SU-DHL-6 (cell line): Measurements from ENCODE around the gene CCDC9.

Source experiments
- H2AFZ ChIP-seq: fragments of 200-600 bp; sonication (generic); 2 replicates; pipeline ENCODE4 v1.6.1; 2014; ENCODE audit warnings: low read depth, mild to moderate bottlenecking, moderate library complexity, mixed read lengths, antibody characterized with exemption, low read length; ENCODE audit not compliant: severe bottlenecking
- H3F3A ChIP-seq: fragments of 200-600 bp; shearing (Covaris generic); 2 replicates; pipeline ENCODE4 v1.6.0; 2016; ENCODE audit warnings: antibody characterized with exemption, mild to moderate bottlenecking; ENCODE audit not compliant: insufficient read depth
- H3K27ac ChIP-seq: fragments of 200-600 bp; sonication (generic); 2 replicates; pipeline ENCODE4 v1.5.1; 2016; ENCODE audit warnings: low read depth, mild to moderate bottlenecking, low read length, moderate library complexity, mixed read lengths
- H3K27me3 ChIP-seq: fragments of 200-600 bp; sonication (generic), shearing (Covaris generic); 2 replicates; pipeline ENCODE4 v1.6.0; 2014; ENCODE audit warnings: mild to moderate bottlenecking, low read length
- H3K36me3 ChIP-seq: fragments of 200-600 bp; sonication (generic); 2 replicates; pipeline ENCODE4 v1.6.1; 2014; ENCODE audit warnings: mild to moderate bottlenecking, low read length, mixed read lengths
- H3K4me2 ChIP-seq: fragments of 300-600, 200-600 bp; shearing (Covaris generic), sonication (generic); 2 replicates; pipeline ENCODE4 v1.6.0; 2014; ENCODE audit warnings: low read length, low read depth, mild to moderate bottlenecking; ENCODE audit not compliant: poor library complexity, severe bottlenecking
- H3K4me3 ChIP-seq: fragments of 200-600 bp; sonication (generic); 2 replicates; pipeline ENCODE4 v1.5.1; 2014; ENCODE audit warnings: antibody characterized with exemption, low read length, mild to moderate bottlenecking, mixed read lengths; ENCODE audit not compliant: insufficient read depth, poor library complexity, severe bottlenecking
- H3K79me2 ChIP-seq: fragments of 200-600 bp; sonication (generic); 2 replicates; pipeline ENCODE4 v1.6.1; 2014; ENCODE audit warnings: mild to moderate bottlenecking, low read length, moderate library complexity; ENCODE audit not compliant: insufficient read depth
- H3K9ac ChIP-seq: fragments of 200-600 bp; sonication (generic); 2 replicates; pipeline ENCODE4 v1.7.0; 2014; ENCODE audit warnings: mild to moderate bottlenecking, low read length
- H3K9me2 ChIP-seq: fragments of 200-600 bp; sonication (generic); replicated peaks from 2 replicates; pipeline ENCODE4 v1.6.1; 2014; ENCODE audit warnings: low read length; ENCODE audit not compliant: insufficient read depth
- H3K9me3 ChIP-seq: fragments of 200-600 bp; sonication (generic); 2 replicates; pipeline ENCODE4 v1.6.1; 2014; ENCODE audit warnings: low read length, mixed read lengths; ENCODE audit not compliant: insufficient read depth
- H4K20me1 ChIP-seq: fragments of 200-600 bp; sonication (generic); 2 replicates; pipeline ENCODE4 v1.6.1; 2014; ENCODE audit warnings: low read depth, mild to moderate bottlenecking, antibody characterized with exemption, low read length, moderate library complexity, mixed read lengths
- EZH2phosphoT487 ChIP-seq: fragments of 200-600 bp; sonication (generic), shearing (Covaris generic); conservative IDR thresholded peaks from 2 replicates; pipeline ENCODE4 v1.6.1; 2018; ENCODE audit warnings: mild to moderate bottlenecking, antibody characterized with exemption, low read length, moderate library complexity, mixed read lengths
- TF ChIP-seq, protein P1 (sequence below): fragments of 200-600 bp; sonication (generic); IDR thresholded peaks from one replicate; pipeline ENCODE4 v1.5.1; 2017; ENCODE audit warnings: antibody characterized with exemption, mild to moderate bottlenecking, low read length, moderate library complexity; ENCODE audit not compliant: insufficient read depth, poor library complexity, severe bottlenecking

CCDC9 gene

DNA sequence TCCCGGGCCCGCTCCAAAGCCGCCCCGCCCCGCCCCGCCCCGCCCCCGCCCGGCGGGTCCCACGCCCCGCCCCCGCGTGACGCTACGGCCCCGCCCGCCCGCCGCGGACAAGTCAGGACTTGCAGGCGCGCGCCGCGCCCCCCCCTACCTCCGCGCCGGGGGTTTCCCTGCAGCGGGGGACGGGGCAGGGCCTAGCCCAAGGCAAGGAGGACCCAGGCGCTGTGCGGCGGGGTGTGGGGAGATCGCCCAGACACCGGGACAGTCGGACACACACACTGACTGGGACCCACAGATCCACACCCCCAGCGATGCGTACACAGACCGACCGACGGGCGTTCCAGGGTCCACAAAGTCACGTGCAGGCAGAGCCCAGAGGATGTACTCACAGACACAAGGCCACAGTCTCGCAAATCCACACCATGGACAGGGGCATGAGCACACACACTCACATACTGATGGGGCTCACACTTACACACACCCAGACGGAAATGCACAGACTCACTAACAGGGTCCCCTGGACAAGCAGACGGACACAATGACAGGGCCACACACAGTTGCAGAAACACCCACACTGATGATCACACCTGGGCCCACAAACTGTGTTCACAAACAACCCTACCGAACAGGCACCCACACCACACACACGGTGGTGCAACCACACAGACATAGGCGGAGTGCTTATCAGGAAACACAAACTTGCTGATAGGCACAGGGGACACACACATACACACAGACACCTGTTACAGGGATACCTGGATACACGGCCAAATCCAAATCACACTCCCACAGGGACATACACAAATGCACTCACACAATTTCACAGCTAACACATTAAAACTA, 24.9 kb upstream of the CCDC9 start:
- peak overlapping the region; percentile 84 for H2AFZ ChIP-seq
- H4K20me1 ChIP-seq: no peaks in the 10 kb centered on the region
- TF ChIP-seq EZH2phosphoT487: no peak
- H3K36me3 ChIP-seq: no peaks in the 10 kb centered on the region
- H3K27me3 ChIP-seq: no peaks in the 10 kb centered on the region
- peaks cover 5% of the 10 kb centered on the region; the same call in 1 of the 2 replicates for H3F3A ChIP-seq
- no peaks in the 10 kb centered on the region for H3K9me2 ChIP-seq
- H3K4me3 ChIP-seq: peak overlapping the region; percentile 49
- no peaks in the 10 kb centered on the region for H3K79me2 ChIP-seq
- peak overlapping the region; percentile 70 for H3K4me2 ChIP-seq
- peak overlapping the region; percentile 43; the same call in 1 of the 2 replicates for H3K27ac ChIP-seq
- peak overlapping the region; percentile 63 for H3K9ac ChIP-seq
- H3K9me3 ChIP-seq: no peaks in the 10 kb centered on the region

DNA sequence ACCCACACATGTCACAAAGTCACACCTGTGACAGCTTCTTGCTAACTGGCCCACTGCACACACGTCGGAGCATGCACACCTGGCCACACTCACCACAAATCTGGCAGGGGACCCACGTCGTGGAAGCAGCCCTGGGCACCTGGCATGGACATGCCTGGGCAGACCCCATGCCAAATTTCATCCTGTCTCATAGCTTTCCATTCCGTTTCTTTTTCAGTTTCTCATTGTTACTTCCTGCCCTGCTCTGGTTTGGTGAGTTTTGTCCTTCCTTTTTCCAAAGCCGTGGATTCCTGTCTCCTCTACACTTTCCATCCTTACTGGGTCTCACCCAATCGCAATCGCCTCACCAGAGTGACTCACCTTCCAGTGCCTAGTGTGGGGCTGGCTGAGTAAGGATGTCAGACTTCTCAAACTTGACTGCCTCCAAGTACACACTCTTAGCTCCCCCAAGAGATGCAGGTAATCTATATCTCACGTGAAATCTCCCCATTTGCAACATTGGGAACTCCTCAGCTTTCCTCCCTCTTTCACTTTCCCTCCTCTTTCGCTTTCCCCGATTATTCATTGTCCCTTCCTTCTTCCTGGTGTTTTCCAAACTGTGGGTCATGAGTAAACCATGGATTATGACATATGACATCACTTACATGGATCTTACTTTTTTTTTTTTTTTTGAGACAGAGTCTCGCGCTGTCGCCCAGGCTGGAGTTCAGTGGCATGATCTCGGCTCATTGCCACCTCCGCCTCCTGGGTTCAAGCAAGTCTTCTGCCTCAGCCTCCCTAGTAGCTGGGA, 23.7 kb upstream of the CCDC9 start:
- Histone ChIP-seq H3K27ac (peak overlapping the region; percentile 30; the same call in 1 of the 2 replicates), H3F3A (peaks cover 5% of the 10 kb centered on the region; the same call in 1 of the 2 replicates), H3K4me3 (no peak overlapping the region), H3K4me2 (no peak overlapping the region), H3K36me3 (no peaks in the 10 kb centered on the region), H3K27me3 (no peaks in the 10 kb centered on the region), H3K9ac (peak overlapping the region; percentile 10; the same call in 1 of the 2 replicates), H3K9me3 (no peaks in the 10 kb centered on the region), H2AFZ (no peak overlapping the region), H4K20me1 (no peaks in the 10 kb centered on the region), H3K9me2 (no peaks in the 10 kb centered on the region), H3K79me2 (no peaks in the 10 kb centered on the region)
- TF ChIP-seq, protein P1, sequence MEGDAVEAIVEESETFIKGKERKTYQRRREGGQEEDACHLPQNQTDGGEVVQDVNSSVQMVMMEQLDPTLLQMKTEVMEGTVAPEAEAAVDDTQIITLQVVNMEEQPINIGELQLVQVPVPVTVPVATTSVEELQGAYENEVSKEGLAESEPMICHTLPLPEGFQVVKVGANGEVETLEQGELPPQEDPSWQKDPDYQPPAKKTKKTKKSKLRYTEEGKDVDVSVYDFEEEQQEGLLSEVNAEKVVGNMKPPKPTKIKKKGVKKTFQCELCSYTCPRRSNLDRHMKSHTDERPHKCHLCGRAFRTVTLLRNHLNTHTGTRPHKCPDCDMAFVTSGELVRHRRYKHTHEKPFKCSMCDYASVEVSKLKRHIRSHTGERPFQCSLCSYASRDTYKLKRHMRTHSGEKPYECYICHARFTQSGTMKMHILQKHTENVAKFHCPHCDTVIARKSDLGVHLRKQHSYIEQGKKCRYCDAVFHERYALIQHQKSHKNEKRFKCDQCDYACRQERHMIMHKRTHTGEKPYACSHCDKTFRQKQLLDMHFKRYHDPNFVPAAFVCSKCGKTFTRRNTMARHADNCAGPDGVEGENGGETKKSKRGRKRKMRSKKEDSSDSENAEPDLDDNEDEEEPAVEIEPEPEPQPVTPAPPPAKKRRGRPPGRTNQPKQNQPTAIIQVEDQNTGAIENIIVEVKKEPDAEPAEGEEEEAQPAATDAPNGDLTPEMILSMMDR: no peak
- no peak for TF ChIP-seq EZH2phosphoT487

DNA sequence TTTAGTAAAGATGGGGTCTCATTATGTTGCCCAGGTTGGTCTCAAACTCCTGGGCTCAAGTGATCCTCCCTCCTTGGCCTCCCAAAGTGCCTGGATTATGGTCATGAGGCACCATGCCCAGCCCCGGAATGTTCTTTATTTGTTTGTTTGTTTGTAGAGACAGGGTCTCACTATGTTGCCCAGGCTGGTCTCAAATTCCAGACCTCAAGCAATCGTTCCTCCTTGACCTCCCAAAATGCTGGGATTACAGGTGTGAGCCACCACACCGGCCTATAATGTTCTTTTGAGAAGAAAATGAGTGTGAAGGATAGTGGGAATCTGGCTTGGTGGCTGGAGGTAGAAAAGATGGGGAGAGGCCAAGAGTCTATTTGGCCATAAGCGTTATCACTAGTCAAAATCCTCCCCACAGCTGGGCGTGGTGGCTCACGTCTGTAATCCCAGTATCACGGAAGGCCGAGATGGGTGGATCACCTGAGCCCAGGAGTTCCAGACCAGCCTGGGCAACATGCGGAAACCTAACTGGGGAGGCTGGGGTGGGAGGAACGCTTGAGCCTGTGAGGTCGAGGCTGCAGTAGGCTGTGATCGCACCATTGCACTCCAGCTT, 20.2 kb upstream of the CCDC9 start:
- H3K79me2 ChIP-seq: no peaks in the 10 kb centered on the region
- no peak overlapping the region for H3K4me3 ChIP-seq
- no peaks in the 10 kb centered on the region for H3K9me3 ChIP-seq
- TF ChIP-seq EZH2phosphoT487: no peak
- TF ChIP-seq, protein P1: no peak
- no peaks in the 10 kb centered on the region for H3K27me3 ChIP-seq
- no peak overlapping the region for H3K4me2 ChIP-seq
- H2AFZ ChIP-seq: no peak overlapping the region
- H3K27ac ChIP-seq: no peak overlapping the region
- H3K9me2 ChIP-seq: no peaks in the 10 kb centered on the region
- peaks cover 4% of the 10 kb centered on the region; the same call in 1 of the 2 replicates for H3F3A ChIP-seq
- no peaks in the 10 kb centered on the region for H4K20me1 ChIP-seq
- H3K36me3 ChIP-seq: no peaks in the 10 kb centered on the region
- H3K9ac ChIP-seq: no peak overlapping the region
